ENCODE measurements around the gene ADAM22. TPM values are rescaled to one million over a fixed set of nuclear protein-coding genes. Genes with fewer than 3 reads are reported as not detected.

The ADAM22 gene
- total and polyA plus RNA-seq, 2 experiments from 2014 or later = 1.6 to 9.8 TPM

GRCh38 chr7:88244258-88244657 lies 310.2 kb downstream of the ADAM22 start:
- WGBS (ENCODE audit: low lambda C conversion rate, missing lambda C conversion rate) = 86% methylated on average over 1 of the region's 1 CpG
- no peaks in the 10 kb centered on the region for H3K9me3 ChIP-seq (ENCODE audit: low read depth)

More at GRCh38 chr7:88244258-88244657, 310.2 kb downstream of the ADAM22 start:
- no peak for DNase-seq (ENCODE audit: low spot score)
- Histone ChIP-seq H4K20me1 (ENCODE audit: insufficient read depth, poor library complexity, severe bottlenecking) (no peaks in the 10 kb centered on the region), H3K4me3 (no peak overlapping the region), H2AFZ (no peak overlapping the region), H3K4me2 (no peak overlapping the region), H3K36me3 (replicated peaks; ENCODE audit: insufficient read depth, low read depth) (no peaks in the 10 kb centered on the region), H3K9me2 (replicated peaks; ENCODE audit: insufficient read depth) (no peaks in the 10 kb centered on the region), H3K4me1 (ENCODE audit: insufficient read depth) (no peaks in the 10 kb centered on the region), H3K27ac (no peak overlapping the region), H3K79me2 (no peaks in the 10 kb centered on the region), H3K27me3 (no peaks in the 10 kb centered on the region)
- TF ChIP-seq EZH2phosphoT487 (IDR thresholded peaks at IDR 0.05; ENCODE audit: low read depth, severe bottlenecking, unreplicated experiment) (no peak), EZH2 (IDR thresholded peaks at IDR 0.05; ENCODE audit: borderline replicate concordance) (no peak), CTCF (IDR thresholded peaks at IDR 0.05; ENCODE audit: poor library complexity) (no peak)

Other genes with a start within 250 kb of the ADAM22 start
- 21.6 and 58.3 TPM in 2 replicates for gene SLC25A40, start 57.9 kb upstream of the ADAM22 start, total RNA-seq
- gene SLC25A40, start 57.9 kb upstream of the ADAM22 start, polyA plus RNA-seq = 7.4 and 10.8 TPM in 2 replicates
- gene DBF4, start 57.8 kb upstream of the ADAM22 start, total RNA-seq = 17.8 and 21.1 TPM in 2 replicates
- 6.7 and 13.7 TPM in 2 replicates for gene DBF4, start 57.8 kb upstream of the ADAM22 start, polyA plus RNA-seq

Data from hepatocyte (in vitro differentiated cells).